Measurements from ENCODE around the gene PHEX. TPM values are rescaled to one million over a fixed set of nuclear protein-coding genes. Genes with fewer than 3 reads are reported as not detected.

Gene PHEX
- total RNA-seq, 1 donor from 2014 or later: 0.49 TPM

GRCh38 chrX:22163326-22163725 lies 131.2 kb downstream of the PHEX start:
- no peak for DNase-seq (ENCODE audit: extremely low spot score in 2 of 2)
- Histone ChIP-seq H3K4me1 (no peaks in the 10 kb centered on the region), H3K27ac (no peak overlapping the region), H3K36me3 (no peaks in the 10 kb centered on the region), H3K4me3 (no peak overlapping the region), H3K27me3 (no peaks in the 10 kb centered on the region), H3K9me3 (no peaks in the 10 kb centered on the region)
- intact Hi-C loops (cut with DNase I): no loop called here
- TF ChIP-seq POLR2A (IDR thresholded peaks at IDR 0.05): no peak
- no peak for TF ChIP-seq CTCF (IDR thresholded peaks at IDR 0.05)
- TF ChIP-seq POLR2AphosphoS5 (IDR thresholded peaks at IDR 0.05; ENCODE audit: insufficient read depth in 1 of 2, low read depth in 1 of 2): no peak

- Histone ChIP-seq H3K27me3 (no peaks in the 10 kb centered on the region), H3K9me3 (no peaks in the 10 kb centered on the region)
Observed at GRCh38 chrX:22164770-22165388, 132.8 kb downstream of the PHEX start.

GRCh38 chrX:22165732-22166457 lies 133.8 kb downstream of the PHEX start:
- no peaks in the 10 kb centered on the region for H3K36me3 ChIP-seq
- DNase-seq (ENCODE audit: extremely low spot score in 2 of 2): no peak
- TF ChIP-seq POLR2AphosphoS5 (IDR thresholded peaks at IDR 0.05; ENCODE audit: insufficient read depth in 1 of 2, low read depth in 1 of 2) (no peak), CTCF (IDR thresholded peaks at IDR 0.05) (no peak), POLR2A (IDR thresholded peaks at IDR 0.05) (no peak)
- intact Hi-C loops (cut with DNase I): no loop called here
- H3K27me3 ChIP-seq: no peaks in the 10 kb centered on the region
- H3K27ac ChIP-seq: no peak overlapping the region
- no peak overlapping the region for H3K4me3 ChIP-seq
- no peaks in the 10 kb centered on the region for H3K9me3 ChIP-seq
- H3K4me1 ChIP-seq: no peaks in the 10 kb centered on the region

More at GRCh38 chrX:22164770-22165388, 132.8 kb downstream of the PHEX start:
- TF ChIP-seq CTCF (IDR thresholded peaks at IDR 0.05) (no peak), POLR2AphosphoS5 (IDR thresholded peaks at IDR 0.05; ENCODE audit: insufficient read depth in 1 of 2, low read depth in 1 of 2) (no peak), POLR2A (IDR thresholded peaks at IDR 0.05) (no peak)
- no peak overlapping the region for H3K27ac ChIP-seq
- no peaks in the 10 kb centered on the region for H3K4me1 ChIP-seq
- intact Hi-C loops (cut with DNase I): no loop called here
- no peak for DNase-seq (ENCODE audit: extremely low spot score in 2 of 2)
- no peak overlapping the region for H3K4me3 ChIP-seq
- no peaks in the 10 kb centered on the region for H3K36me3 ChIP-seq

- H3K4me1 ChIP-seq: no peaks in the 10 kb centered on the region
- H3K27ac ChIP-seq: no peak overlapping the region
- DNase-seq (ENCODE audit: extremely low spot score in 2 of 2): no peak
- no peak for TF ChIP-seq CTCF (IDR thresholded peaks at IDR 0.05)
- TF ChIP-seq POLR2A (IDR thresholded peaks at IDR 0.05): no peak
- TF ChIP-seq POLR2AphosphoS5 (IDR thresholded peaks at IDR 0.05; ENCODE audit: insufficient read depth in 1 of 2, low read depth in 1 of 2): no peak
- no peak overlapping the region for H3K4me3 ChIP-seq
- no peaks in the 10 kb centered on the region for H3K27me3 ChIP-seq
- H3K9me3 ChIP-seq: no peaks in the 10 kb centered on the region
- intact Hi-C loops (cut with DNase I): no loop called here
- H3K36me3 ChIP-seq: no peaks in the 10 kb centered on the region
Observed at GRCh38 chrX:22171287-22172060, 139.3 kb downstream of the PHEX start.
